Measurements from ENCODE around the gene SLIT1. TPM values are rescaled to one million over a fixed set of nuclear protein-coding genes. Genes with fewer than 3 reads are reported as not detected.

The SLIT1 gene
- total RNA-seq, 4 donors from 2014 or later, result under 0.01 to 0.78 (median 0.15) TPM

- no peaks in the 10 kb centered on the region for H3K9me3 ChIP-seq
- intact Hi-C loops (cut with DNase I), result no loop called here
- 98 to 99% methylated on average over 4 of the region's 4 CpGs for WGBS, 2 donors
- H3K4me1 ChIP-seq, result no peaks in the 10 kb centered on the region
- H3K36me3 ChIP-seq, result no peaks in the 10 kb centered on the region
- H3K27ac ChIP-seq, result no peak overlapping the region
- no peaks in the 10 kb centered on the region for H3K27me3 ChIP-seq
- H3K4me3 ChIP-seq (replicated peaks in 1 of 3), result no peak overlapping the region
- TF ChIP-seq CTCF (IDR thresholded peaks at IDR 0.05), result no peak
- TF ChIP-seq POLR2A (IDR thresholded peaks at IDR 0.05), result no peak
- DNase-seq, result no peak
Measured at GRCh38 chr10:97175586-97175985, 10.2 kb downstream of the SLIT1 start.

GRCh38 chr10:97174941-97175340 lies 10.8 kb downstream of the SLIT1 start:
- DNase-seq, result no peak
- intact Hi-C loops (cut with DNase I), result no loop called here
- Histone ChIP-seq H3K27ac (no peak overlapping the region), H3K4me3 (replicated peaks in 1 of 3) (no peak overlapping the region), H3K27me3 (no peaks in the 10 kb centered on the region), H3K36me3 (no peaks in the 10 kb centered on the region), H3K9me3 (no peaks in the 10 kb centered on the region), H3K4me1 (no peaks in the 10 kb centered on the region)
- TF ChIP-seq CTCF (IDR thresholded peaks at IDR 0.05) (no peak), POLR2A (IDR thresholded peaks at IDR 0.05) (no peak)

- DNase-seq, result no peak
- Histone ChIP-seq H3K27me3 (no peaks in the 10 kb centered on the region), H3K27ac (no peak overlapping the region), H3K36me3 (no peaks in the 10 kb centered on the region), H3K9me3 (no peaks in the 10 kb centered on the region), H3K4me1 (no peaks in the 10 kb centered on the region), H3K4me3 (replicated peaks in 1 of 3) (no peak overlapping the region)
- WGBS, 2 donors, result 91 to 96% methylated on average over 3 to 5 of the region's 5 CpGs
- no peak for TF ChIP-seq POLR2A (IDR thresholded peaks at IDR 0.05)
- TF ChIP-seq CTCF (IDR thresholded peaks at IDR 0.05), result no peak
- intact Hi-C loops (cut with DNase I), result no loop called here
Measured at GRCh38 chr10:97174276-97174775, 11.4 kb downstream of the SLIT1 start.

- no peak for DNase-seq
- Histone ChIP-seq H3K36me3 (no peaks in the 10 kb centered on the region), H3K4me1 (no peaks in the 10 kb centered on the region), H3K27ac (no peak overlapping the region), H3K9me3 (no peaks in the 10 kb centered on the region), H3K27me3 (no peaks in the 10 kb centered on the region), H3K4me3 (replicated peaks in 1 of 3) (no peak overlapping the region)
- 78 to 94% methylated on average over 5 to 6 of the region's 6 CpGs for WGBS, 2 donors
- intact Hi-C loops (cut with DNase I), result no loop called here
- TF ChIP-seq CTCF (IDR thresholded peaks at IDR 0.05) (no peak), POLR2A (IDR thresholded peaks at IDR 0.05) (no peak)
Measured at GRCh38 chr10:97173036-97173435, 12.7 kb downstream of the SLIT1 start.

- intact Hi-C loops (cut with DNase I), result no loop called here
- H3K36me3 ChIP-seq, result no peaks in the 10 kb centered on the region
- 32 to 40% methylated on average over 13 of the region's 13 CpGs for WGBS, 2 donors
- TF ChIP-seq POLR2A (IDR thresholded peaks at IDR 0.05), result no peak
- TF ChIP-seq CTCF (IDR thresholded peaks at IDR 0.05), result no peak
- H3K4me1 ChIP-seq, result no peaks in the 10 kb centered on the region
- no peaks in the 10 kb centered on the region for H3K27me3 ChIP-seq
- no peak for DNase-seq
- no peaks in the 10 kb centered on the region for H3K9me3 ChIP-seq
- no peak overlapping the region for H3K27ac ChIP-seq
- H3K4me3 ChIP-seq (replicated peaks in 1 of 3), result no peak overlapping the region
Measured at GRCh38 chr10:97171001-97171400, 14.8 kb downstream of the SLIT1 start.

Measured in thyroid gland (tissue), 4 donors.